Measurements from ENCODE around the gene PRLH.
"Not testable (repeated sequence)": the region's sequence is repeated elsewhere in the genome, so short reads cannot be mapped to it uniquely, and the experiment has no call there.

The PRLH gene

GRCh38 chr2:237583385-237584295, 17.3 kb downstream of the PRLH start:
- DNase-seq: no peak

GRCh38 chr2:237585590-237586221, 19.3 kb downstream of the PRLH start:
- DNase-seq: no peak

DNA sequence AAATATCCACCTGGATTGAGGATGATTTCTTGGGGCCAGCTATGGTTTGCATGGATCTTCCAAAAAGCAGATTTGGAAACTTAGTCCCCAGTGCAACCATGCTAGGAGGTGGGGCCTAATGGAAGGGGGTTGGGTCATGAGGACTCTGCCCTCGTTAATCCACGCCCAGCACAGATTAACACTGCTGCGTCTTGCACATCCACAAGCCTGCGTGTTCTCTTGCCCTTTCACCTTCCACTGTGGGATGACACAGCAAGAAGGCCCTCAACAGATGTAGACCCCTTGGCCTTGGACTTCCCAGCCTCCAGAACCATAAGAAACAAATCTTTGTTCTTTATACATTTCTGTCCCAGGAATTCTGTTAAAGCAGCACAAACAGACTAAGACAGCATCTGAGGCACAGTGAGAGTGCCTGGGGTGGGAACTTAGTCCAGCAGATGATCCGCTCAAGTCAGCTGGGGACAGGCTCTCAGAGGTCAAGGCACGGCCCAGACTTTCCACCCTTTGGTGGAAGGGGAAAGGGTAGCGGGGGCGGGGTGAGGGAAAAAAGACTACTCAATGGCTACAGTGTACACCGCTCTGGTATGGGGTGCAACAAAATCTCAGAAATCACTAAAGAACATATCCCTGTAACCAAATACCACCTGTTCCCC, 21.8 kb downstream of the PRLH start:
- DNase-seq: no peak

- no peak for DNase-seq
Observed at GRCh38 chr2:237590272-237591140, 24.1 kb downstream of the PRLH start, which contains the start of gene RAB17. RAB17 (minus strand) TSS chr2:237590734; CDS start chr2:237586154, 4,580 bp downstream.

DNA sequence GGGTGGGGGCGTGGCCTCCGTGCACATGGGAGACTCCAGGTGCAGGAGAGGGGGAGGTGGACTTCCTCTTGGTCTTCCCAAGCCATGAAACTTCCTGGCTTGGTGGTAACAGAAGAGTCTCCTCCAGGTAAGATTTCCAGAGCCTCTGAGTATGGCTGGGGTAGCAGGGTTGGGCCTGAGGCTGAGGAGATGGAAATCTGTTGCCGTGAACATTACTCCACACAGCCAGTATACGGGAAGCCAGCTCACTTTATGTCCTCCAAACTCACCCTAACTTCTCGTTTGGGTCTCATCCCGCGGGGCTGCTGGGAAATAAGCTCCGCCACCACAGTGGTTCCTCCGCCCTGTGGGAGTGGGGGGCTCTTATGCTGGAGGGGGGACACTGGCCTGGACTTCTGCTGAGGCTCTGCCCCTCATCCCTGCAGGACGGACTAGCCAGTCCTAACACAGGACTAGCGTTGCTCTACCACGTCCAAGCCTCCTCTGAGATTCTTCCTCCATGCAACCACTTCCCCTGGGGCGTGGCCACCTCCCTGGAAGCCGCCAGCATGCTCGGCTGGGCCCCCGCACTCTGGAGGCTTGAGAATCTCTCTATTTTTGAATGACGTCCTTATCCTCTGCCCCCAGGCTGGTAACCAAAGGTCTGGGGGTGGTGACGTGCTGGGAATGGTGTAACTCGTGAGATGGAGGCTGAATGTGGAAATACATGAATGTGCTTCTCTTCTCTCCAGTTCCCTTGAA, 24.9 kb downstream of the PRLH start:
- no peak for DNase-seq

DNA sequence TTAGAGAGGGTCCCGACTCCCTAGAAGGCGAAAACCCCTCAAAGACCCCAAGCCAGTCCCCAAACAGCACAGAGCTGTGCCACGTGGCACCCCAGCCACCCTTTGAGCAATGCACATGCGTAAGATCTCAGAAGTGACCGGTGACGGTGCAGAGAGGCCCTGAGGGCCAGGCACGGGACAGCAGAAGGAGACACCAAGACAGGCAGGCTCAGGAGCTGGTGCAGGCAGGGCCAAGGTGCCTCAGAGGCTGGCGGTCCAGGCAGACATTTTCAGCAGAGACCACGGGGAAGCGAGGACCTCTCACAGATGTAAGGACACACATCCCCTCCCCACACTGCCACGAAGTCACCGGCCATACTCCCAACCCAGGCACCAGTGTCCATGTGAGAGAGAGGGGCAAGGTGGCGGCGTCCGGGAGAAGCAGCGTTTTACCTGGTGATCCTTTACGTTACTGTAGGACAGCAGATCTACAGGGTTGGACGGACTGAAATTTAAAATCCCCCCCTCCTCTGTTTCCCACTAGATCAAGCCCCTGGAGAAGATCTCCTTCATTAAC, 26.1 kb downstream of the PRLH start:
- no peak for DNase-seq

GRCh38 chr2:237593036-237593435, 26.7 kb downstream of the PRLH start:
- DNase-seq: no peak

DNA sequence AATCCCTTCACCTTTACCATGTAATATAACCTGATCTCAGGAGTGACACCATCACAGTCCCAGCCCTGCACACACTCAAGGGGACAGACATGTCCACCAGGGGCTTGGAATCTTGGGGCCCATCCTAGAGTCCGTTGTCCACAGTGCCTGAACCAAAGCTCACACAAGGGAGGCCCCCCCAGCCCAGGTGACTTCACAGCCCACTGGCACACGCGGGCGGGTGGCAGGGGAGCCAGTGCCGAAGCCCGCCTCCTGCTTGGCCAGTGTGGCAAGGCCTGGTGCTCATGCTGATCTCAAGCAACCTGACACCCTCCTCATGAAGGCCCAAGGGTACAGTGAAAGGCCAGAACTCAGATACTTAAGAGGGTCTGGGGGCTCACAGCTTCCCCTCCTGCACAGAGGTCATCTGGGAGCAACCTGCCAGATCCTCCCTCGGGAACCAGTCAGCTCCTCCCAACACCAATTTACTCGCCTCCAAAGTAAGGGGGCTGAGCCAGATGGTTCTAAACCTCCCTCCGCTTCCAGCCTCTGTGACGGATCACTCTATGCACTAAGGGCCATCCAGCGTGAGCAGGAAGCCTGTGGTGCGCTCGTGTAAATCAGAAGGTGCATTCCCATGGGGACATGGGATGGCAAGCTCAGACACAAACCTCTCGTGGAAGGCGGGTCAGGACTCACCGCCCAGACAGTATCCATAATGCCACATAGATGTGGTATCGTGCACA, 27.4 kb downstream of the PRLH start:
- peak; percentile 35 for DNase-seq

DNA sequence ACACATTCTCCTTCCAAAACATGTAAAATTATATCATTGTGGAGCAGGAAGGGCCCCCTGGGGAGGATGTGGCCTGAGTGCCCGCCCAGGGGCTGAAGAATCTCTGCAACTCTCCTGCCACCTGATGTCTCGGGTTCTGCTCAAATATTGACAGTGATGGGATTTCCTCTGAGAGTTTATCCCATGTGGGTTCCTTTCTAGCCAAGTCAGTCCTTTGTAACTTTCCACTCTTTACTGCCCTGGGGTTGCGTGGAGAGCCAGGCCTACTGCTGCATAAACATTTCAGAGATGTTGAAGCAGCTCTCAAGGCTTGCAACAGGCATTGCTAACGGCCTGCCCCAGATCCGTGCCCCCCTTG, 28.1 kb downstream of the PRLH start:
- DNase-seq: no peak

DNA sequence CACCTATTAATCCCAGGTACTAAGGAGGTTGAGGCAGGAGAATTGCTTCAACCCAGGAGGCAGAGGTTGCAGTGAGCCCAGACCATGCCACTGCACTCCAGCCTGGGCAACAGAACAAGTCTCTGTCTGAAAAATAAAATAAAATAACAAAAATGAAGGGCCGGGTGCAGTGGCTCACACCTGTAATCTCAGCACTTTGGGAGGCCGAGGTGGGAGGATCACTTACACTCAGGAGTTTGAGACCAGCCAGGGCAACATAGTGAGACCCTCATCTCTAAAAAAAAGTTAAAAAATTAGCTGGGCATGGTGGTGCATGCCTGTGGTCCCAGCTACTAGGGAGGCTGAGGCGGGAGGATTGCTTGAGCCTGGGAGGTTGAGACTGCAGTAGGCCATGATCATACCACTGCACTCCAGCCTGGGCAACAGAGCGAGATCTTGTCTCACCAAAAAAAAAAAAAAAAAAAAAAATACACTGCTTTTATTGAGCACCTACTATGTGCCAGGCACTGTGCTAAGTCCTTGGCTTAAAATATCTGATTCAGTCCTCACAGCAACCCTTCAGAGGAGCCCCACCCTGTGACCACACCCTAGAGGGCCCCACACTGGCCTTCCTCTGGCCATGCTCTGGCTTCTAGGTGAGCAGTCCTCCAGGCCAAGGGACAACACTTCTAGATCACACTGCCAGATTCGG, 29.6 kb downstream of the PRLH start:
- not testable (repeated sequence) for DNase-seq

GRCh38 chr2:237596520-237597195, 30.3 kb downstream of the PRLH start:
- no peak for DNase-seq

GRCh38 chr2:237597196-237598145, 31.1 kb downstream of the PRLH start:
- DNase-seq: no peak

GRCh38 chr2:237598468-237599208, 32.3 kb downstream of the PRLH start:
- no peak for DNase-seq

DNA sequence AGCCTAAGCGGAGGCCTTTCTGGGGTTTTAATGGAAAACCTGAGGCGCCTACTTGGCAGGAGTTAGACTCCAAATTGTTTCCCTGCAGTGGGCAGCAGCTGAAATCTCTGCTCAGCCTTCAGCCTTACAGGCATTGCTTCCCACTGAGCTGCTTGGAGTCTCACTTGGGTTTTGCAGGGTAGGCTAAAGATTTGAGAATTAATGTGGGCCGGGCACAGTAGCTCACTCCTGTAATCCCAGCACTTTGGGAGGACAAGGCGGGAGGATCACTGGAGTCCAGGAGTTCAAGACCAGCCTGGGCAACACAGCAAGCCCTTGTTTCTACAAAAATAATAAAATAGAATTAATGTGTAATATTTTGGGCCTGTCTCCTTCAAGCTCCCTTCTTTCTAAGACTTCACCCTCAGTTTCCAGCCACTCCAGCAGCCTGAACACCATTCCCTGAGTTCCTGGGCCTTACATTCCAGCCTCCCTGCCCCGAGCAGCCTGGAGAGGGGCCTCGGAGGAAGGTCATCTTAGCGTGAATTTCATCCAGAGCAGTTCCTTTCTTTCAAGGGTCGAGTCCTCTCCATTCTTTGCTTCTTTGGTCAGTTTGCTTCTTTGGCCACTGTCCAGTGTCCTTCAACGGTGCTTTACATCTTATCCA, 33.2 kb downstream of the PRLH start:
- DNase-seq: no peak

DNA sequence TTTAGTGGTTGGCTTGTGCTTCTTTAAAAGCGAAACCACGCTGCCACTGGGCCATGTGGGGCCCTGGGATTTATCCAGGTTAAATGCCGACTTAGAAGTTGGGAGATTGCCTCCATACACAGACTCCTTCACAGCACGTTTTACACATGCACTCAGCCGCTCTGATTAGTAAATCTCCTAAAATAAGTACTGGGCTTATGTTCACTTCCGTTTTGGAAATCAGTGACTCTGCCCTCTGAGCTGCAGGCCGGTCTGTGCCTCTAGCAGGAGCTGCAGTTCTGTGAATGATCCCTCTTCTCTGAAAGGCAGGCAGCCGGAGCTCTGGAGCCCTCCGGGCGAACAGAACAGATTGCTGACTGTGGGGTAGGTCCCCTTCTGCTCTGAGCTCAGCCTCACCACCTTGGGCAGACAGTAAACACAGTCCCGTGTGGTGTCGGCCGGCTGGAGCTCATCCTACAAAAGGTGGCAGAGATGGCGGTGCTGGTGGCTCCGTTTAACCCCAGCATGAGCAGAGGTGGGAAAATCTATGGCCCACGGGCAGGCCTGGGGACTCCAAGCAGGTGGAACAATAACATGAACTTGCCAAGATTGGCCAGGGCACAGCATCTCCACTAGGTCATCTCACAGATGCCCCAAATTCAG, 34.0 kb downstream of the PRLH start:
- no peak for DNase-seq

GRCh38 chr2:237601453-237602116, 35.2 kb downstream of the PRLH start:
- no peak for DNase-seq

Data from NCI-H1436 (cell line).